Osteoblast (primary cell): Measurements from ENCODE around the gene EDNRB. TPM values are rescaled to one million over a fixed set of nuclear protein-coding genes. Genes with fewer than 3 reads are reported as not detected.
"Not testable (repeated sequence)": the region's sequence is repeated elsewhere in the genome, so short reads cannot be mapped to it uniquely, and the experiment has no call there.

ENCODE experiments used
- DNase-seq: peaks from one replicate; pipeline ENCODE4 v3.0.0; 2011; ENCODE audit warnings: low spot score, mixed read lengths; ENCODE audit not compliant: insufficient read length; ENCODE audit errors: missing footprints
- H2AFZ ChIP-seq: 2 replicates; pipeline ENCODE4 v1.6.0; 2011; ENCODE audit warnings: mild to moderate bottlenecking, low read length
- H3K27ac ChIP-seq: 2 replicates; pipeline ENCODE4 v1.5.1; 2011; ENCODE audit warnings: mild to moderate bottlenecking, low read depth, low read length, moderate library complexity
- H3K27me3 ChIP-seq: 2 replicates; pipeline ENCODE4 v1.6.0; 2012; ENCODE audit warnings: mild to moderate bottlenecking, control low read depth, inconsistent platforms, low read length, moderate library complexity; ENCODE audit not compliant: insufficient read depth
- H3K36me3 ChIP-seq: 2 replicates; pipeline ENCODE4 v1.5.1; 2011; ENCODE audit warnings: mild to moderate bottlenecking, low read length, control low read depth, moderate library complexity; ENCODE audit not compliant: insufficient read depth
- H3K4me1 ChIP-seq: 2 replicates; pipeline ENCODE4 v1.5.1; 2011; ENCODE audit warnings: mild to moderate bottlenecking, low read length, control low read depth, moderate library complexity; ENCODE audit not compliant: insufficient read depth
- H3K4me2 ChIP-seq: 2 replicates; pipeline ENCODE4 v1.6.0; 2011; ENCODE audit warnings: mild to moderate bottlenecking, low read length; ENCODE audit not compliant: insufficient read depth
- H3K4me3 ChIP-seq: fragments of 200-600 bp; sonication (generic); 3 replicates; pipeline ENCODE4 v1.5.1; 2012; ENCODE audit warnings: mild to moderate bottlenecking, low read length, inconsistent platforms; ENCODE audit not compliant: insufficient read depth
- H3K79me2 ChIP-seq: 2 replicates; pipeline ENCODE4 v1.6.0; 2012; ENCODE audit warnings: mild to moderate bottlenecking, low read length, control low read depth, inconsistent platforms; ENCODE audit not compliant: insufficient read depth
- H3K9me3 ChIP-seq: 2 replicates; pipeline ENCODE4 v1.5.1; 2011; ENCODE audit warnings: low read depth, low read length, control low read depth
- H4K20me1 ChIP-seq: 2 replicates; pipeline ENCODE4 v1.6.0; 2012; ENCODE audit warnings: mild to moderate bottlenecking, low read length, control low read depth; ENCODE audit not compliant: insufficient read depth
- total RNA-seq: library from RNA; depleted of rRNA; stranded (reverse); fragments of >200 nt; gene quantifications from 2 replicates; pipeline ENCODE4 v1.2.3, GENCODE V29; 2012
- TF ChIP-seq, protein P1 (sequence below): IDR thresholded peaks from 2 replicates; pipeline ENCODE4 v1.5.1; 2011; ENCODE audit warnings: mild to moderate bottlenecking, low read depth, low read length, moderate library complexity; ENCODE audit errors: extremely low read depth

The EDNRB gene
- total RNA-seq, 1 donor, result under 0.01 TPM

DNA sequence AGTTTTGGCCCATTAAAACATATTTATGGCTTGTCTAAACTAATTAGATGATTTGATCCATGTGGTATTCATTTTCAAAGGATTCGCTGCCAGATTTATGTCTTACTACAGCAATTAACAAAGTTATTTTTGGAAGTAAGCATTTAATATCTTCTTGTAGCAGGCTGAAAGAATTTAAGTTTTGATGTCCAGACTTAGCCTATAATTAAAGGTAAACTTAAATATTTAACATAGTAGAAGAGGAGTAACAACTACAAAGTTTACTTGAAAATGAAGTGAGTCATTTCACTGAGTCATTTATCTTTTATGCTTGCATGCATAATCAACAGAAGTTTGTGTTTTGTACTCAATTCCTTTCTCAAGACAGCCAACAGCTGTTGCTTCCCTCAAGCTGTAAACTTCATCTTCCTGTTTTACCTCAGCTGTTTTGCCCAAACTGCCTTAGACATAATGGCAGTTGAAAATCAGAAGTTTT lies 58.1 kb downstream of the EDNRB start:
- no peak for DNase-seq
- no peak overlapping the region for H3K27ac ChIP-seq
- H2AFZ ChIP-seq, result no peak overlapping the region
- no peaks in the 10 kb centered on the region for H3K4me1 ChIP-seq
- H3K27me3 ChIP-seq, result no peaks in the 10 kb centered on the region
- H3K4me2 ChIP-seq, result no peak overlapping the region
- no peak overlapping the region for H3K4me3 ChIP-seq
- no peaks in the 10 kb centered on the region for H3K79me2 ChIP-seq
- H3K9me3 ChIP-seq, result no peaks in the 10 kb centered on the region
- TF ChIP-seq, protein P1, sequence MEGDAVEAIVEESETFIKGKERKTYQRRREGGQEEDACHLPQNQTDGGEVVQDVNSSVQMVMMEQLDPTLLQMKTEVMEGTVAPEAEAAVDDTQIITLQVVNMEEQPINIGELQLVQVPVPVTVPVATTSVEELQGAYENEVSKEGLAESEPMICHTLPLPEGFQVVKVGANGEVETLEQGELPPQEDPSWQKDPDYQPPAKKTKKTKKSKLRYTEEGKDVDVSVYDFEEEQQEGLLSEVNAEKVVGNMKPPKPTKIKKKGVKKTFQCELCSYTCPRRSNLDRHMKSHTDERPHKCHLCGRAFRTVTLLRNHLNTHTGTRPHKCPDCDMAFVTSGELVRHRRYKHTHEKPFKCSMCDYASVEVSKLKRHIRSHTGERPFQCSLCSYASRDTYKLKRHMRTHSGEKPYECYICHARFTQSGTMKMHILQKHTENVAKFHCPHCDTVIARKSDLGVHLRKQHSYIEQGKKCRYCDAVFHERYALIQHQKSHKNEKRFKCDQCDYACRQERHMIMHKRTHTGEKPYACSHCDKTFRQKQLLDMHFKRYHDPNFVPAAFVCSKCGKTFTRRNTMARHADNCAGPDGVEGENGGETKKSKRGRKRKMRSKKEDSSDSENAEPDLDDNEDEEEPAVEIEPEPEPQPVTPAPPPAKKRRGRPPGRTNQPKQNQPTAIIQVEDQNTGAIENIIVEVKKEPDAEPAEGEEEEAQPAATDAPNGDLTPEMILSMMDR, result no peak
- H3K36me3 ChIP-seq, result no peaks in the 10 kb centered on the region
- H4K20me1 ChIP-seq, result no peaks in the 10 kb centered on the region

DNA sequence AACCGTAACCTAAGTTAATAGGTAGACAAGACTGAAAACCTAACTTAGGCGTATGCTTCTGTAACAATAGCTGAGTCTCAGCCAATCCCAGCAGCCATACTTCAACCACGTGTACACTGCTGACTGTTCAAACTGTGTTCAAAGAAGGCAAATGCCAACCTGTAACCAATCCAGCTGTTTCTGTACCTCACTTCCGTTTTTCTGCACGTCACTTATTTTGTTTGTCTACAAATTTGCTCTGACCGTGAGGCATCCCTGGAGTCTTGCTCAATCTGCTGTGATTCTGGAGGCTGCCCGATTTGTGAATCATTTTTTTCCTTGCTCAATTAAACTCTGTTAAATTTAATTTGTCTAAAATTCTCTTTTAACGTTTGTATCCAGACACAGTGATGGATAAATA lies 59.2 kb downstream of the EDNRB start:
- no peak for DNase-seq
- Histone ChIP-seq H3K27ac (no peak overlapping the region), H3K36me3 (no peaks in the 10 kb centered on the region), H3K9me3 (peaks cover 3% of the 10 kb centered on the region), H3K4me2 (no peak overlapping the region), H3K4me3 (no peak overlapping the region), H4K20me1 (no peaks in the 10 kb centered on the region), H3K79me2 (no peaks in the 10 kb centered on the region), H3K4me1 (no peaks in the 10 kb centered on the region), H2AFZ (no peak overlapping the region), H3K27me3 (no peaks in the 10 kb centered on the region)
- TF ChIP-seq, protein P1, result no peak

DNA sequence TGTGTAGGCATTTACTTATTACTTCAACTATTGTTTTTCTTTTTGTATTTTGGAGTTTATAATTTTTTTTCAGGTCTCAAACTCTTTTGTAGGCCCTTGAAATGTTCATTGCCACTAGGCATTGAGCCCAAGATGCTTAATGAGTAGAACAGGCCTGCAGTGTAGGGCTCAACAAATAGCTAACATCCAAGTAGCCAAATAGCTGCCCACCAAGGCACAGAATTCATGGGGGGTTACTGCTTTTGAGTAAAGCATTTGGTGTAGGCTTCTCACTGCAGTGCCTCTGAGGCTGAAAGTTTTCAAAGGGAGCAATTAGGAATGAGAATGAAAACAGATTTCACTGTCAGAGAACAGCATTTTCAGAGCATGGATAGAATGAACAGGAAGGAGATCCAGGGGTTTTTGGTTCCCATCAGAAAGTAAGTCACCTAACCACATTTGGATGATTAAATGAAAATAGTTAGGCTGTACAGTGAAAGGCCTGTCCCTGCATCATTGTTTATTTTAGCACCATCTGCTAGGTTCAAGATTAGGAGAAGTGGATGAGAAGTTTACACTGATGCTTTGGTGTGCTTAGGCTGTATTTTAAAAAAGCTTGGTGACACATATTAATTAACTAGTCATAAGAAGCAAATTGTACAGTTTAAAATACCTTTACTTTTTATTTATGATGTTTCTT lies 61.0 kb downstream of the EDNRB start:
- Histone ChIP-seq H3K4me3 (no peak overlapping the region), H3K79me2 (no peaks in the 10 kb centered on the region), H3K27me3 (no peaks in the 10 kb centered on the region), H2AFZ (no peak overlapping the region), H4K20me1 (no peaks in the 10 kb centered on the region), H3K36me3 (no peaks in the 10 kb centered on the region), H3K9me3 (peaks cover 3% of the 10 kb centered on the region), H3K4me2 (no peak overlapping the region), H3K27ac (no peak overlapping the region), H3K4me1 (no peaks in the 10 kb centered on the region)
- TF ChIP-seq, protein P1, result no peak
- no peak for DNase-seq

DNA sequence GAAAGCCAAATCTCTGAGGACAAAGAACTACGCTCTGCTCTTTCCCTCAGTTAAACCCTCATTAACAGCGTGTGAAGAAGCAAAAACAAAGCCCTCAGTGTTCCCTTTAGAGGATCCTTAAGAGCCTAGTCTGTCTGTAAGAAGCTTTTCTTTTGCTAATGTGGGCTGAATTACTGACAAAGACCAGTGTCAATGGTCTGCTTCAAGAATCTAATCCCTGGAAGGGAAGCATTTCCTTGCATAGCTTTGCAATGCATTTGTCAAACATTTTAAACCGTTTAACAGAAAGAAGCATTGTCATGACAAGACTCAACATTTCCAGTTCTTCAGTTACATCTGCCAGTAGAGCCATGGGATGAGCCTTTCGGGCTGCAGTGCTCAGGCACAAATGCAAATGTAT lies 64.9 kb downstream of the EDNRB start:
- TF ChIP-seq, protein P1, result no peak
- Histone ChIP-seq H3K9me3 (peaks cover 6% of the 10 kb centered on the region), H3K4me1 (no peaks in the 10 kb centered on the region), H3K79me2 (no peaks in the 10 kb centered on the region), H3K4me2 (no peak overlapping the region), H3K27ac (no peak overlapping the region), H3K4me3 (no peak overlapping the region), H4K20me1 (no peaks in the 10 kb centered on the region), H3K36me3 (no peaks in the 10 kb centered on the region), H3K27me3 (no peaks in the 10 kb centered on the region), H2AFZ (no peak overlapping the region)
- no peak for DNase-seq

DNA sequence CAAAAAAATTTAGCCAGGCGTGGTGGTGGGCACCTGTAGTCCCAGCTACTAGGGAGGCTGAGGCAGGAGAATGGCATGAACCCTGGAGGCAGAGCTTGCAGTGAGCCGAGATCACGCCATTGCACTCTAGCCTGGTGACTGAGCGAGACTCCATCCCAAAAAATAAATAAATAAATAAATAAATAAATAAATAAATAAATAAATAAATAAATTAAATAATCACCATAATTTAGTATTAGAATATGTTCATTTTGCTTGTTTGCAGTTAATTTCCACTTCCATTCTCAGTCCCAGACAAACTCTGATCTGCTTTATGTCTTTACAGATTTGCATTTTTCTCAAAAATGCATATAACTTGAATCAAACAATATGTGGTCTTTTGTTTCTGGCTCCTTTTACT lies 70.6 kb downstream of the EDNRB start:
- not testable (repeated sequence) for DNase-seq, H3K36me3 ChIP-seq, H3K79me2 ChIP-seq

More for the DNA sequence above, 70.6 kb downstream of the EDNRB start:
- not testable (repeated sequence) for H3K27me3 ChIP-seq, H4K20me1 ChIP-seq, H3K4me2 ChIP-seq, H2AFZ ChIP-seq, H3K27ac ChIP-seq, H3K9me3 ChIP-seq, H3K4me3 ChIP-seq, H3K4me1 ChIP-seq
